NOMO-1 treated with DMSO at 0.1 percent for 48 hours (cell line): Measurements from ENCODE around the gene TTK.

ENCODE experiments used
- DNase-seq: peaks from one replicate; lab custom pipeline; 2025; ENCODE audit not compliant: unreplicated experiment; lab: John Stamatoyannopoulos, UW

TTK gene

GRCh38 chr6:80004173-80005072 lies at the start of gene TTK:
TTK (plus strand) TSS chr6:80004649; CDS start chr6:80005844, 1,195 bp downstream.
- DNase-seq = peak; percentile 97

- DNase-seq = no peak
These were observed 49.6 kb upstream of the TTK start for GRCh38 chr6:79954849-79955248.

DNA sequence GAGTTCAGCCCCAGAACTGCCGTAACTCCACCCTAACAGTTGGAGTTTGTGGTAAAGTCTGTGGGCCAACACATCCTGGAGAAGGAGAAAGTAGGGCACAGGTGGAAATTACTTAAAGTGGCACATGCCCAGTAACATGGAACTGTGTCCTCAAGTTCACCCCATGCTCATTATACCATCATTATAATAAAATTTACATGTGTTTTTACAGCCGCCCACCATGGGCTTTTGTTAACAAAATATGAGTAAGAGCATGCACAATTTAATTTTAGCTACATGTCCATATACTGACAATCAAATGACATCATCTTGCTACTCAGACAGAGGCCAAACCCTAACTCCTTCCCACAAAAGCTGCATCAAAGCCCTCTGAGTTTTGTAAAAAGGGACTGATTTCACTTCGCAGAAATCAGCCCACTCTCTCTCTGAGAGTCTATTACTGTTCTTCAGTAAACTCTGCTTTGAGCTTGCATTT lies 39.8 kb upstream of the TTK start:
- DNase-seq = no peak

DNA sequence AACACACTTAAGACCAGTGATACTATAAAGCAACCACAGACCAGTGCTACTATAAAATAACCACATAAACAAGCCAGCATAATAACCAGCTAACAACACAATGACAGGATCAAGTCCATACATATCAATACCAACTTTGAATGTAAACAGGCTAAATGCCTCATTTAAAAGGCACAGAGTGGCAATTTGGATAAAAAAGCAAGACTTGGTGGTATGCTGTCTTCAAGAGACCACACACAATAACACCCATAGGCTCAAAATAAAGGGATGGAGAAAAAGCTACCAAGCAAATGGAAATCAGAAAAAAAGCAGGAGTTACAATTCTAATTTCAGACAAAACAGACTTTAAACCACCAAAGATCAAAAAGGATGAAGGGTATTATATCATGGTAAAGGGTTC lies 37.3 kb upstream of the TTK start:
- DNase-seq = no peak

- DNase-seq = no peak
These were observed 34.7 kb upstream of the TTK start for GRCh38 chr6:79969784-79970183.

DNA sequence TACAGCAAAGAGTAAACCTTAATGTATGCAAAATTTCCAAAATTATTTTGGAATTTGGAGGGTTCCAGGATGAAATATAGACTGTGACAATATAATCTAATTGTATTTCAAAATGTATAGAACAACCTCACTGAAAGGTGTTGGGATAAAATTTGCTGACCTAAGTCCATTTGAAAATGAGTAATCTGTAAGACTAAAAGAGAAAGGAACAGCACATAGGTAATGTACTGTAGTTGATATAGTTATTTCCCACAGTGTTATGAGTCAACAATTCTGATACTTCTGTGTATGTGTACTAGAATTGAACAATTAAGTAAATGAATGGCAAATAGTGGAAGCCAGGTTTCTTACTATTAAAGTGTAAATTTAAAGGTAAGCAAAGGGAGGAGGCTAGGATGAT lies 33.3 kb upstream of the TTK start:
- no peak for DNase-seq

DNA sequence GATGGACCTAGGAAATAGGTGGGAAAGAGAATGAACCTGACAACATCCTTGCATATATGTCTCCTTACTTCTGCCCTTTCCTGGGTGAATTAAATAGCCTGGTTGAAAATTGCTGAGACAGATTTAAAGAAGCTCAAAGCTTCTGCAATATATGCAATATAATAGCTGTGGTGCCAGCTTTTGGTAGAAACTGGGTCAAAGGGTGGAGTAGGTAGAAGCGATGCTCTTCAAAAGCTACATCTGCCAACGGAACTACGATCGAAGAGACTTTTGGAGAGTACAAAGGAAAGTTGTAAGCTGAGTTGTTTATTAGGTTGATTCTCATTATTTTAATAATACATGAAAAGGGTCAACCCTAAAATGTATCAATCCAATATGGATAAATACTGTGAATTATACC lies 22.8 kb upstream of the TTK start:
- no peak for DNase-seq

GRCh38 chr6:79984261-79984660 lies 20.2 kb upstream of the TTK start:
- no peak for DNase-seq

DNA sequence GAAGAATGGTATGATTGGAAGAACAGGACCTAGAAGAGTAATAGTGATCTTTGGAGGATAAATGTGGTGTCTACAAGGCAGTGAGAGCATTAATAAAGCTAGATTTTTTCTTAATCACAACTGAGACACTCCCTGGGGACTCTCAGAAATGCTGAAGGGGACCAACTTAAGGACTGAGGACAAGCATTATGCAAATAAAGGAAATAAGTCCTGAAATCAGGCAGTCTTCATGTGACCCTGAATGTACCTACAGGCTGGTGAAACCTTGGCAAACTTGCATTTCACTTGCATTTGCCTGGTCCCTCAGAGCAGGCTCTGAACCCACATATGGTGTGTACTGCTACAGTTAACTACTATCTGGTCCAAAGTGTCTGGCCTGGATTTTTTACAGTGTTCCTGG lies 19.3 kb upstream of the TTK start:
- DNase-seq = no peak

- no peak for DNase-seq
These were observed 14.8 kb upstream of the TTK start for GRCh38 chr6:79989641-79990040.

DNA sequence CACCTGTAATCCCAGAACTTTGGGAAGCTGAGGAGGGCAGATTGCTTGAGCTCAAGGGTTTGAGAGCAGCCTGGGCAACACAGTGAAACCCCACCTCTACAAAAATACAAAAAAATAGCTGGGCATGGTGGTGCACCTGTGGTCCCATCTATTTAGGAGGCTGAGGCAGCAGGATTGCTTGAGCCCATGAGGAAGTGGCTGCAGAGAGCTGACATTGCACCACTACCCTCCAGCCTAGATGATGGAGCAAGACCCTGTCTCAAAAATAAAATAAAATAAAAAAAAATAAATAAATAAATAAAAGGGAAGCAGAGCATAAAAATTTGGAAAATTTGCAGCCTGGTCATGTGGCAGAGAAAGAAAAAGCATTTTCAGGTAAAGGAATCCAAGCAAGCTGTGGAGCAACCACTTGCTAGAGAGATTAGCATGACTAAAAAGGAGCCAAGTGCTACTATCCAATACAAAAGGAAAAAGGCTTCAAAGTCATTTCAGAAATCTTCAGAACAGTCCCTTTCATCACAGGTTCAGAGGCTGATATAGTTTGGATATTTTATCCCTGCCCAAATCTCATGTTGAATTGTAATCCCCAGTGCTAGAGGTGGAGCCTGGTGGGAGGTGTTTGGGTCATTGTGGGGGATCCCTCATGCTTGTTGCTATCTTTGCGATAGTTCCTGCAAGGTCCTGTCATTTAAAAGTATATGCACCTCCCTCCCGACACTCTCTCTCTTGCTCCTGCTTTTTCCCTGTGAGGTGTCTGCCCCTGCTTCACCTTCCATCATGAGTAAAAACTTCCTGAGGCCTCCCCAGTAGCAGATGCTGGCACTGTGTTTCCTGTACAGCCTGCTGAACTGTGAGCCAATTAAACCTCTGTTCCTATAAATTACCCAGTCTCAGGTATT lies 11.2 kb upstream of the TTK start:
- no peak for DNase-seq

DNA sequence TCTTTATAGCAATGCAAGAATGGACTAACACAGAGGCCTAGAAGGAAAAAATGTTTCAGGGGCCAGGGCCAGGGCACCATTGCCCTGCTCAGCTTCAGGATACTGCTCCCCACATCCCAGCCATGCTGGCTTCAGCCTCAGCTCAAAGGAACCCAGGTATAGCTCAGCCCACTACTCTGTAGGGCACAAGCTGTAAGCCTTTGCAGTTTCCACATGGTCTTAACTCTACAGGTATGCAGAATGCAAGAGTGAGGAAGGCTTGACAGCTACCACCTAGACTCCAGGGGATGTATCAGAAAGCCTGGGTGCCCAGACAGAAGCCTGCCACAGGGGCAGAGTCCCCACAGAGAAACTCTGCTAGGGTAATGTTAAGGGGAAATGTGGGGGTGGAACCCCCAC lies 10.5 kb upstream of the TTK start:
- DNase-seq = no peak

- DNase-seq = no peak
These were observed 6.7 kb upstream of the TTK start for GRCh38 chr6:79997728-79998127.

DNA sequence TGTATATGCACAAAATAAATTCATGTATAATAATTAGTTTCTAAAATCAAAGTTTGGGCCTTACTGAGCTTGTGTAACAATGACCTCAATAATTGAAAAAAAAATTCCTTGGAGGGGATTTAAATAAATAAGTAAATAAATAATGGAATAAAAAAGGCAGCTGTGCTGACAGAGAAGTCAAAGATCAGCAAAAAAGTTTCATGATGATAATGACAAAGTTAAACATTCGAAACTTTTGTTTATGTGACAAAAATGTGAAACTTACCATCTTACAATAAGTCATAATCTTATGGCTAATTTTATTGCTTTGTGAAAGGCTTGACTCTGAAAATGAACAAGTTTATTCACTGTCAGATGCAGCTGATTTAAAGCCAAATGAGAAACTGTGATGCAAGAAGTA lies 3.1 kb upstream of the TTK start:
- DNase-seq = no peak

- DNase-seq = peak; percentile 52
These were observed 650 bp upstream of the TTK start for GRCh38 chr6:80003826-80004172.

GRCh38 chr6:80005406-80005805 lies 957 bp downstream of the TTK start:
- no peak for DNase-seq

DNA sequence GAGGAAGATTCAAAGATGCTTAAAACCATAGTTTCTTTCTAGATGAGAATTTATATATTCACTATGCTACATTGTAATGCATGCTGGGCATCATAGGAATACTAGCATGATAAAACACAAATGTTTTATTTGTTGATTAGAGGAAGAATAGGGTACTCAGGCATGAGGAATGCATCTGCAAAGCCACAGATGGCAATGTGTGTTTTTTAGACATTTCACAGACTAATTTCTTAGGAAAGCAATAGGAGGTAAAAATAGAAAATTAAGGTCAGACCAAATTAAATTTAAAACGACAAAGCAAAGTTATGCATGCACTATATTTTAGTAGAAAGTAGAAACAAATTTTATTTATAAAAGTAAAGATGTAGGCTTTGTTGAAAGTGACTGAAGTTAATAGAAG lies 2.1 kb downstream of the TTK start:
- no peak for DNase-seq

DNA sequence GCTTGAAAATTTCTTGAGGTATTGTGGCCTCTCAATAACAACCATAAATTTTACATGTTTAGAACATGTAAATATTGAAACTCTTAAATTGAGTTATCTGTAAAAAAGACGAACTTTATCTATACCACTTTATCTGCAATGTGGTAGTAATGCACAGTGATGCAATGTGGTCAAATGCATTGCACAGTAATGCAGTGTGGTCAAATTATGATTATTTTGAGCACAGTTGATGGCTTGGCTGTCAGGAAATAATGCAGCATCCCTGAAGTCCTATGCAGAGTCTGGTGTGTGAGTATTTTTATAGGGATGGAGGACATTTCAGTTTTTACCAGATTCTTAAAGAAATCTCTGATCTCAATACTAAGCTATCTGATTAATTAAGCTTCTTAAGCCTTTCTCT lies 5.1 kb downstream of the TTK start:
- DNase-seq = no peak

DNA sequence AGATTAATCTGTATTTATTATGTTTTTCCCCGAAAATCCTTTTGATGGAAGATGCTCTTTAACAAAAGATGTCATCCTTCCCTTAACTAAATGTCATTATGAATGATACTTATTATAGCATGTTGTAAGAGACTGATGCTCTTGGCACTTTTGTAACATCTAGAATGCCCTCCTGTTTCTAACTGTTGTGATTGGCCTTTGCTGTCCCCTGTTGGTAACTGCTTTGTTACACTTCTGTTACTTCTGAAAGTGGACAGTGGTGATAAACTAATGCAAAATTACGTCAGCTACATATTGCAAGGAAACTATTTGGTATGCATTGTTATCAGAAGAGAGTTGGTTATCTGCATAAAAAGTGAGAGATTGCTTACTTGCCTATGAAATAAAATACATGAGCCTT lies 5.8 kb downstream of the TTK start:
- no peak for DNase-seq

DNA sequence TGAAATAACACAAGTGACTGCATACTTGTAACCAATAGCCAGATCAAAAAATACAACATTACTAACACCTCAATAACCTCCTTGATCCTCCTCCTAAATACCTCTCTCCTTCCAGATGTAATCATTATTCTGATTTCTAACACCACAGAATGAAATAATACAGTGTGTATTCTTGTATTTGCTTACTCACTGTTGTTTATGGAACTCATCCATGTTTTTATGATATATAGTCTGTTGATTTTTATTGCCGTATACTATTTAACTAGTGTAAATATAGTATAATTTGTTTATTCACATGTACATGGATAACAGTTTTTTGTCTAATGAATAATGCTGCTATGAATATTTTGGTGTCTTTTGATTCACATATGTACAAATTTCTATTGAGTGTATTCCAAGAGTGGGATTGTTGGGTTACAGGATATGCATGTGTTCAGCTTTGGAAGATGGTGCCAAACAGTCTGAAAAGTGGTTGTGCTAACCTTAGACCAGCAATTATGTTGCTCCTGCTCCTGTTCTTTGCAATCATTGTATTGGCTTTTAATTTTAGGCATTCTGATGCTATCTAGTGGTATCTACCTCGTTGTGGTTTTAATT lies 11.5 kb downstream of the TTK start:
- no peak for DNase-seq

DNA sequence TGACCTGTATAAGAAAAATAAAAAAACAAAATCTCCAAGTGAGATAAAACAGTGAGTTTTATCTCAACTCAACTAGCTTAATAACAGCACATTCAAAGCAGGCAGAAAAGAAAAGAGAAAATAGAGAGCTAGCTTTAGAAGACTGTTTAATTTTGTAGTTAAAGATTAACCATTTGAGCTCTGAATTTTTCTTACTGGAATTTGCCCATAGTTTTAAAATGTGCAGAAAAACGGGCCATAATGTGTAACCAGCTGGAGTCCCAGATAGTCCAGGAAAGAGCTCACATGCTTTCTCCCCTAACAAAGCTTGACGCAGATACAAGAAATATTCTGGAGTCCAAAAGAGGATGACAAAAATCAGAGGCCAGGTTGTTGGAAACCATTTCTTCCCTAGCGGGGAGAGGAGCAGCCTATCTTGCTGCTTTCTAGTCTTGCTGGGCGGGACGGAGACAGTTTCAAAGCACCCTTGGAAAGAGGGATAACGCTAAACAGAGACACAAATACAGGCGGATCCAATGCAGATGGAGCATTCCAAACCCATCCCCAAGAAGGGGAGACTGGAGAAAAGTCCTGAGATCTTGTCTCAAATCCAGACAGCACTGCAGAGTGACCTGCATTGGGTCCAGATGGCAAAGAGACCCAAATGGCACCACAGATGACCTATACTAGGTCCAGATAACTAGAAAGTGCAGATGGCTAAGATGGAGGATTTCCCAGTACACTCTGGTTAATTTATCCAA lies 16.1 kb downstream of the TTK start:
- DNase-seq = no peak
